NCI-H2029 (cell line): ENCODE measurements around the gene CNOT4.
"Not testable (repeated sequence)": the region's sequence is repeated elsewhere in the genome, so short reads cannot be mapped to it uniquely, and the experiment has no call there.

ENCODE experiments used
- DNase-seq: peaks from one replicate; lab custom pipeline; 2025; lab: John Stamatoyannopoulos, UW

Gene CNOT4

DNA sequence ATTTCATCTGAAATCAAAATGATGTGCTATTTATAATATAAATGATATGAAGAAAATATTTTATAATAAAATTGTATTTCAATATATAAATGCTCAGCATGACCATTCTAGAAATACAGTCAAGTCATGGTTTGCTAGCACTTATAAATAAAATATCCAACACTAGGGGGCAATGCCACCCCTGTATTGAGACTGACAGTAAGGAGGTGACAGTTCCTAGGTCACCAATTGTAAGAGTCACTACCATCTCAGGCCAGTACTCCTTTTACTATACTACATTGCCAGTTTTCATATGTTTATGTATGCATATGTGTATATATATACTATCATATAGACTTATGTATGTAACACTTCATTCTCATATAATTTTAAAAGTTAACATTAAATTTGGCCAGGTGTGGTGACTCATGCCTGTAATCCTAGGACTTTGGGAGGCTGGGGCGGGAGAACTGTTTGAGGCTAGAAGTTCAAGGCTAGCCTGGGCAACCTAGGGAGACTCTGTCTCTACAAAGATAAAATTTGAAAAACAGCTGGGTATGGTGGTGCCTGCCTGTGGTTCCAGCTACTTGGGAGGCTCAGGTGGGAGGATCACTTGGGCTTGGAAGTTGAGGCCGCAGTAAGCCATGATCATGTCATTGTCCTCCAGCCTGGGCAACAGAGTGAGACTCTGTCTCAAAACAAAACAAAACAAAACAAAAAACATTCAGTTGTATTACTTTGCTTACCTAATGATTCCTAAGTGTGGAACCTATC is 2.4 kb upstream of the CNOT4 start:
- DNase-seq = peak; percentile 84

DNA sequence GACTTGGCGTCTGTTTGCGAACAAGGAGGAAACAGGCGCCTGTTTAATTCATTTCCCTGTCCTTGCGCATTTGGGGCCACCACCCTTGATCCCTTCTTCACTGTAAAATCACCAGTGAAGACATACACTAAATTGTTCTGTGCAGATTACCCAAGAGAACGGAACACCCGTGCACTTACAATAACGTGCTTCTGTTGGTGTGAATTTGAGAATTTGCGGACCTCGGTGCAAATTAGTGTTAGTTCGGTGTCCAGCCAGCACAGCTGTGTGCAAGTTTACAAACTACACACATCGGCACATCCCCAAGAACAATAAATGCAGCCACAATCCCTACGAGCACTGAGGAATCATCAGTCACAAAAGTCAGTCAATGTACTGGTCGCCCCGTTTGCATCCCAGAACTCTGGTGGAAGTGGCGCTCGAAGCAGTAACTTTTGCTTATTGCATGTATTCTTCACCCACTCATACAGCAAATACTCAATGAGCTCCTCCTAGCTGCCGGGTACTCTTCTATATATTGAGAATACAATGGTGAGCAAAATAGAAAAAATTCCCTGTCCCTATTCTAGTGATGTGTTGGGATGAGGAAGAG is 786 bp upstream of the CNOT4 start:
- DNase-seq = no peak

DNA sequence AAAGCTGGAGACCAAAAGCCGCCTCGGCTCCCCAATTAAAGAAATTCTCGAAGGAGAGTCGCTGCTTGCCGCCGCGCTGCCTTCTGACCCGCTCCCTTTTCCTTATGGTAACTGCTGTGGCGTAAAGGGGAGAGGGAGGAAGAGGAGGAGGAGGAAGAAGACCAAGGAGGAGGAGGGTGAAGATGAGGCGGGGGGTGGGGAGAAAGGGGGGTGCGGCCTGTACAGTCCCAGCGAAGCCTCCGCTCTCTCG is 388 bp downstream of the CNOT4 start:
- DNase-seq = no peak

DNA sequence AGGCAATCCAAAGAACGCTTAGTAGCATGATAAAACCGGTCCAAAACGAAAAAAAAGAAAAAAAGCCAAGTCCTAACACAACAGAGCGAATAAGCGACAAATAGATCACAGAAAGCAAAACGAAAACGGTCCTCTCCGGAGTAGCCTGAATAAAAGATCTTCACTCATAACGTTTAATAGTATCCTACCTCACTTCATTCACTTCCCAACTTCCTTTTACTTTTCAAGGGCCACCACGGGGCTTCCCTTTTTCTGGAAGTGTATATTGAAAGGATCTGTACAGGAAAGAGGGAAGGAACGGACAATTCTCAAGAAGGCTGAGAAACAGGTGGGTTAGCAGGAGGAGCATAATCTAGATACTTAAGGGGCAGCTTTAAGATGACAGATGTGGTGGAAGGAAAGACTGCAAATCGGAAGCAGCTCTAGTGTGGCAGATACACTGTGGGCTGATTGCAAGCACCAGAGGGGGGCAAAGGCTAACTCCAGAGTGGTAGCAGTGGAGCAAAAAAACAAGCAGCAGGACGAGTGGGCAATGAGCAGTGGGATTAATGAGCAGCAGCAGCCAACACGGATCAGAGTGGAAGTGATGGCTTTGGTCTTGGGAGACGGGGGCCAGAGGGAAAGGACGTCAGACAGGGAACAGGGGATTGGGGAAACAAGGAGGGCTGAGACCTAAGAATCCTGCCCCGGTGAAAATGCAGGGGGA is 866 bp downstream of the CNOT4 start:
- DNase-seq = no peak

DNA sequence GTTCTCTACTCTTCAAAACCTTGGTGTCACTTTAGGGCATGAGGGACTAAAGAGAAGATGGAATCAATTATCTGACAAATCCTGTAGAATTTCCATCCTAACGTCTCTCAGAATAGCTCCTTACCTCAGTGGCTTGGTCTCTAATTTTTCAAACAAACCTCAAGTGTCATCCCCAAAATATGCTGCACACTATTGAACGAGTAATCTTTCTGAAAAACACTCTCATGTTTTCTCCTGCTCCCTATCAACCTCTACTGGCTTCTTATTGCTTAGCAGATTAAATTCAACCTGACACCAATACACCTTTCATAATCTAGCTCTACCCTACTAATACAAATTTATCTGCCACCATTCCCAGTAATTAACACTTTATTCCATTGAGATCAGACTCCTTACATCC is 8.5 kb downstream of the CNOT4 start:
- DNase-seq = no peak

DNA sequence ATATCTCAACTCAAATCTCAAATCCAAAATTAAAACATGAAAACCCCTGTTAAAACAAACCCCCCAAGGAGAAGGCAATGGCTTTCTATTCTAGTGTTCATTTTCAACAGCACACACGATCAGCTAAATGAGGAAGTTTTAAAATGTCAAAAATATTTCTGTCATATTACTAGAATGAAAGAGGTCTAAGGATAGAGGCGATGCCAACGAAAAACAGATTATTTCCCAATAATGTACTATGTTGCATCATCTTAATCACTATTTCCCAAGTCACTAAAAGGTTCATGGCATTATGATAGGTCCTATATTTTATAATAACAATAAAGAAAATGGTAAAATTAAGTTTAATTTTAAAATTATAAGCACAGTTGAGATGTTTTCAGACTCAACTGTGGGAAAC is 10.1 kb downstream of the CNOT4 start:
- no peak for DNase-seq

DNA sequence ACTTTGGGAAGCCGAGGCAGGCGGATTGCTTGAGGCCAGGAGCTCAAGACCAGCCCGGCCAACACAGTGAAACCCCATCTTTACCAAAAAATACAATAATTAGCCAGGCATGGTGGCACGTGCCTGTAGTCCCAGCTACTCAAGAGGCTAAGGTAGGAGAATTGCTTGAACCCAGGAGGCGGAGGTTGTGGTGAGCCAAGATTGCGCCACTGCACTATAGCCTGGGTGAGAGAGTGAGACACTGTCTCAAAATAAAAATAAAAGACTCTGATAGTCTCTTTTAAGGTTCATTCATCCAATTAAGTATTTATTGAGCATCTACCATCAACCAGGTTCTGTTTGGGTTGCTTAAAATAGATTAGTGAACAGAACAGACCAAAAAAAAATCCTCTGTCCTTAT is 12.7 kb downstream of the CNOT4 start:
- DNase-seq = not testable (repeated sequence)

DNA sequence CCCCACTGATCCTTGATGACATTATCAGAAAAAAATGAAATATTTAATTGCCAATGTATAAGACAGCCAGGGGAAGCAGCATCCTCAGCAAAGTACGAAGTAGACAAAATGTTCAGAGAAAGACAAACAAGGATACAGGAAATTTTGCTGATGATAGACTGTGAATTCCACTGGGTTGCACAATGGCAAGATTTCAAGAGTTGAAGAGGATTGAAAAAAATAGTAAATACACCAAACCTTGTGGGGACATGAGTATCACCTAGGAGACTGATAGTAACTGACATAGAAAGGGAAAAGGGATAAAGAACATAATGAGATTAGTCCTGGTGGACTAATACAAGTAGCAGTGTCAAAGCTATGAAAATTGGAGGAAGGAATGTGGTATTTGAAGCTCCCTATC is 16.5 kb downstream of the CNOT4 start:
- no peak for DNase-seq

DNA sequence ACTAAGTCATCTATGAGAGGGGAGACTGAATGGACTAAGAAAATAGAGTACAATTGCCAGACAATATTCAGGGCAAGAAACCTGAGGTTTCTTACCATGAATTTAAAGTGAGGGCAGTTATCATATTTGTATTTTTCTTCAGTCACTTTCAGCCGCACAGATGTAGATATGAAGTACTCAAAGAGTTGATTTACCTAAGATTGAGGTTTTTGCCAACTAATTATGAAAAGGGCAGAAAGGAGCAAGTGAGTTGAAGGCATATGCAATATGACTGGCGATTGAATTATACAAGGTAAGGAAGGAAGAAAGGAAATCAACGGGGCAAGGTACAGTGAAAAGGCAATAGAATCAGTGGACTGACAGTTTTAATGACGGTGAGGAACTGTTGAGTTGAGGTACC is 17.8 kb downstream of the CNOT4 start:
- no peak for DNase-seq

DNA sequence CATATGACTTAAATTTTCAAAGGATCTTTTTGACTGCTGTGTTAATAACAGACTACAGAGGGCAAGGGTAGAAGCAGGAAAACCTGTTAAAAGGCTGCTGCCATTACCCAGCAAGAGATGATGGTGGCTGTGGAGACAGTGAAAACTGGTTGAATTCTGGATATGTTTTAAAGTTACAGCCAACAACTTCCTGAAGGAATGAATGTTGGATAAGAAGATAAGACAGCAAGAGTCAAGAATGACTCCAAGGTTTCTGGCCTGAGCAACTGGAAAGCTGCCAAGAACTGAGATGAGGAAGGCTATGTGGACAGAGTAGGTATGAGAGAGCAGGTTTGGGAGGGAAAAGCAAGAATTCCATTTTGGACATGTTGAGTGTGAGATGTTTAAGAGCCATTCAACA is 19.1 kb downstream of the CNOT4 start:
- no peak for DNase-seq

DNA sequence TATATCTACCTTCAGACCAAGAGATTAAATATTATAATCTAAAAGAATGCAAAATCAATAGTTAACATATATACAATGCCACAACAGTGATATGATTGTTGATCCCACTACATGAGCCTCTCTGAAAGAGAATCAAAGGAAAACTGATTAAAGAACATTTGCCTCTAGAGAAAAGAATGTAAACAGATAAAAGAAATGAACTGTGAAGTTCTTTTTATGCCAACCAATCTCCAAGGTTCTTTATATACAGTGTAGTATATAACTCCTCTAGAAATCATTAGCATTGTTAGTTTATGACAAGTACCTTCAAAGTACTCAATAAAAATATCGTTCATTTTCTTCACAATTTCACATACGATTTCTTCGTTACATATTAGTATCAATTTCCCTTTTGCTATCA is 20.1 kb downstream of the CNOT4 start:
- no peak for DNase-seq

DNA sequence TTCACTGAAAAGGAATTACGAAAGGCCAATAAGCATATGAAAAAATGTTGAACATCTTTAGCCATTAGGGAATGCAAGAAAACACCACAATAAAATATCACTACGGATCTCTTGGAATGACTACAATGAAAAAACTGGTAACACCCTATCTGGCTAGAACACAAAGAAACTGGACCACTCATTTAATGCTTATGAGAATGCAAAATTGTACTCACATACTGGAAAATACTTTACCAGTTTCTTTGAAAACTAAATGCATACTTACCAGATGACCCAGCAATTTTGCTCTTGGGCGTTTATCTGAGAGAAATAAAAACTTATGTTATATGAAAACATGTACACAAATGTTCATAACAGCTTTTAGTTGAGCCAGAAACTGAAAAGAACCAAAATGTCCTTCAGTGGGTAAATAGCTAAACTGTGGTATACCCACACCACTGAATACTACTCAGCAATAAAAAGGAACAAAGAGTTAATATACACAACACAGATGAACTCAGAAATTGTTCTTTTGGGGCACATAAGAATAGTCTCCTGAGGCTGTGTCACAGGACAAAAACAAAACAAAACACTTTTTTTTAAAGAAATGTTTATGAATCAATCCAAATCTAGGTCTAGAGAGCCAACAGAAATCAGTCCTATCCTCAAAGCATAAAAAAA is 23.5 kb downstream of the CNOT4 start:
- no peak for DNase-seq

DNA sequence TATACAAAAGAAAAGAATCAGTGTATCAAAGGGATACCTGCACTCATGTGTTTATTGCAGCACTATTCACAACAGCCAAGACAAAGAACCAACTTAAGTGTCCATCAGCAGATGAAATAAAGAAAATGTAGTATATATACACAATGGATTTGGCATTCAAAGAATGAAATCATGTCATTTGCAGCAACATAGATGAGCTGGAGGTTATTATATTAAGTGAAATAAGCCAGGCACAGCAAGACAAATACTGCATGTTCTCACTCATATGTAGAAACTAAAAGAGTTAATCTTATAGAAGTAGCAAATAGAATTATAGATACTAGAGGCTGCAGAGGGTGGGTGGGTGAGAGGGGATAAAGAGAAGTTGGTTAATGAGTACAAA is 28.3 kb downstream of the CNOT4 start:
- no peak for DNase-seq

DNA sequence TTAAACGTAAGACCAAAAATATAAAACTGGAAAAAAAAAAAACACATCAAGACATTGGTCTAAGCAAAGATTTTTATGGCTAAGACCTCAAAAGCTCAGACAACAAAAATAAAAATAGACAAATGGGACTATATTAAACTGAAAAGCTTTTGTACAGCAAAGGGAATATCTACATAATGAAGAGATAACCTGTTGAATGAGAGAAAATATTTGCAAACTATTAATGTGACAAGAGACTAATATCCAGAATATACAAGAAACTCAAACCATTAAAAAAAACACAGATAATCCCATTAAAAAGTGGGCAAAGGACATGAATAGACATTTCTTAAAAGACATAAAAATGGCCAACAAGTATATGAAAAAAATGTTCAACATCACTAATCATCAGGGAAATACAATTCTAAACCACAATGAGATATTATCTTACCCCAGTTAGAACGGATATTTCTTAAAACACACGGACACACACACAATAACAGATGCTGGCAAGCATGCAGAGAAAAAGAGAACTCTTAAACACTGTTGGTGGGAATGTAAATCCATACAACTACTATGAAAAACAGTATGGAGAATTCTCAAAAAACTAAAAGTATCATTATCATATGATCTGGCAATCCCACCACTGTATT is 28.8 kb downstream of the CNOT4 start:
- DNase-seq = no peak

DNA sequence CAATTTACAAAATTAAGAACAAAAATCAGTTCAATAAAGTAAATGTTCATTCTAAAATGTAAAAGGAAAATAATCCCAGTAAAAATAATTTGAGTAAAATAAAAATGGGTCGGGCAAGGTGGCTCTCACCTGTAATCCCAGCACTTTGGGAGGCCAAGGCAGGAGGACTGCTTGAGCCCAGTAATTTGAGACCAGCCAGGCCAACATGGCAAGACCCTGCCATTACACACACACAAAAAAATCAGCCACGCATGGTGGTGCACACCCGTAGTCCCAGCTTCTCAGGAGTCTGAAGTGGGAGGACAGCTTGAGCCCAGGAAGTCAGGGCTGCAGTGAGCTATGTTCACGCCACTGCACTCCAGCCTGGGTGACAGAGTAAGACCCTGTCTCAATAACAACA is 34.4 kb downstream of the CNOT4 start:
- no peak for DNase-seq

DNA sequence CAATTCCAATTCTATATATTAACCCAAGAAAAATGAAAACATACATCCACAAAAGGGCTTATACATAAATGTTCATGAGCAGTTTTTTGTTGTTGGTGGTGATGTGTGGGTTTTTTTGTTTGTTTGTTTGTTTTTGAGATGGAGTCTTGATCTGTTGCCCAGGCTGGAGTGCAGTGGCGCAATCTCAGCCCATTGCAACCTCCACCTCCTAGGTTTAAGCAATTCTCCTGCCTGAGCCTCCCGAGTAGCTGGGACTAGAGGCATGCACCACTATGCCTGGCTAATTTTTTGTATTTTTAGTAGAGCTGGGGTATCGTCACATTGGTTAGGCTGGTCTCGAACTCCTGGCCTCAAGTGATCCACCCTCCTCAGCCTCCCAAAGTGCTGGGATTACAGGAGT is 40.2 kb downstream of the CNOT4 start:
- not testable (repeated sequence) for DNase-seq

DNA sequence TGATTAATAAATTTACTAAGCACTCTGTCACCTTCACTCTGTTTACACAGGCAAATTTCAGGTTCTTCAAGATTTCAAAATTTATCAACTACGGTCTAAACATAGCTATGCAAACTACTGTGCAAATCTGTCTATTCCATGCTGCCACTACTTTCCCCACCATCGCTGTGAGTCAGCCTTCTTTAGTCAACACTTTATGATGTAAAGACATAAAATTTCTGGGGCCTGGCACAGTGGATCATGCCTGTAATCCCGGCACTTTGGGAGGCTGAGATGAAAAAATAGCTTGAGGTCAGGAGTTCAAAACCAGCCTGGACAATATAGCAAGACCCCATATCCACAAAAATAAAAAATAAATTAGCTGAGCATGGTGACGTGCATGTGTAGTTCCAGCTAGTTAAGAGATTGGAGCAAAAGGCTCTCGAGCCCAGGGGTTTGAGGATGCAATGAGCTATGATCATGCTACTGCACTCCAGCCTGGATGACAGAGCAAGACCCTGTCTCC is 42.6 kb downstream of the CNOT4 start:
- no peak for DNase-seq

DNA sequence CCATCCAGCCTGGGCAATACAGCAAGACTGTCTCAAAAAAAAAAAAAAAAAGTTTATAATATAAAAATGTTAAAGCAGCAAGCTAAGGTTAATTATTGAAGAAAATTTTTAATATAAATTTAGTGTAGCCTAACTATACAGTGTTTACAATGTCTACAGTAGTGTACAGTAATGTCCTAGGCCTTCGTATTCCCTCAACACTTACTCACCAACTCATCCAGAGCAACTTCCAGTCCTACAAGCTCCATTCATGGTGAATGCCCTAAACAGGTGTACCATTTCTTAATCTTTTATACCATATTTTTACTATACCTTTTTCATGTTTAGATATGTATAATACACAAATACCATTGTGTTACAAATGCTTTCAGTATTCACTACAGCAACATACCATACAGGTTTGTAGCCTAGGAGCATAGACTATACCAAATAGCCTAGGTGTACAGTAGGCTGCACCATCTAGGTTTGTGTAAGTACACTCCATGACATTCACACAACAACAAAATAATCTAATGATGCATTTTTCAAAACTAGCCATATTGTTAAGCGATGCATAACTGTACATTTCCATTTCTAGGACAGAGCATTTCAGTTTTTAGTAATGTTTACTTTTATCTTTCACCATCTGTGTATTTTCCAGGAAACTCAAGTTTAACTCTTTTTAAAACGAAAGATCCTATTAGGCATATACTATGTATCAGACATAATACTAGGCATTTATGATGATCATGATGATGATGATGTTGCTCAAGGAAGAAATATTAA is 43.3 kb downstream of the CNOT4 start:
- no peak for DNase-seq

DNA sequence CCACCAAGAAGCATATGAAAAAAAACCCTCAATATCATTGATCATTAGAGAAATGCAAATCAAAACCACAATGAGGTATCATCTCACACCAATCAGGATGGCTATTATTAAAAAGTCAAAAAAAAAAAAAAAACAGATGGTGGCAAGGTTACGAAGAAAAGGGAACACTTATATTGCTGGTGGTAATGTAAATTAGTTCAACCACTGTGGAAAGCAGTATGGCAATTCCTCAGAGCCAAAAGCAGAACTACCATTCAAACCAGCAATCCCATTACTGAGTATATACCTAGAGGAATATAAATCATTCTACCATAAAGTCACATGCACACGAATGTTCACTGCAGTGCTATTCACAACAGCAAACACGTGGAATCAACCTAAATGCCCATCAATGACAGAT is 46.0 kb downstream of the CNOT4 start:
- DNase-seq = no peak

DNA sequence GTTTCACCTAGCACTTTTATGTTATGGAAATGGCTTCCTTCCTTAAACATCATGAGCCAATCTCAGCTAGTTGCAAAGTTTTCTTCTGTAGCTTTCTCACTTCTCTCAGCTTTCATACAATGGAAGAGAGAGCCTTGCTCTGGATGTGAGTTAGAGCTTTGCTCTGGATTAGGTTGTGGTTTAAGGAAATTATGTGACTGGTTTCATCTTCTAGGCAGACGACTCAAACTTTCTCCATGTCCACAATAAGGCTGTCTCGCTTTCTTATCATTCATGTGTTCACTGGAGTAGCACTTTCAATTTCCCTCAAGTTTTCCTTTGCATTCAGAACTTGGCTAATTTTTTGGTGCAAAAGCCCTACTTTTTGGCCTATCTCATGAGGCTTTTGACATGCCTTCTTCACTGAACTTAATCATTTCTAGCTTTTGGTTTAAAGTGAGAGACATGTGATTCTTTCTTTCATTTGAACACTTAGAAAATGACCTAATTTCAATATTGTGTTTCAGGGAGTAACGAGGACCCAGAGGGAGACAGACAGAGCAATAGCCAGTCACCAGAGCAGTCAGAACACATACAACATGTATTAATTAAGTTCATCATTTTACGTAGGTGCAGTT is 49.8 kb downstream of the CNOT4 start:
- no peak for DNase-seq

DNA sequence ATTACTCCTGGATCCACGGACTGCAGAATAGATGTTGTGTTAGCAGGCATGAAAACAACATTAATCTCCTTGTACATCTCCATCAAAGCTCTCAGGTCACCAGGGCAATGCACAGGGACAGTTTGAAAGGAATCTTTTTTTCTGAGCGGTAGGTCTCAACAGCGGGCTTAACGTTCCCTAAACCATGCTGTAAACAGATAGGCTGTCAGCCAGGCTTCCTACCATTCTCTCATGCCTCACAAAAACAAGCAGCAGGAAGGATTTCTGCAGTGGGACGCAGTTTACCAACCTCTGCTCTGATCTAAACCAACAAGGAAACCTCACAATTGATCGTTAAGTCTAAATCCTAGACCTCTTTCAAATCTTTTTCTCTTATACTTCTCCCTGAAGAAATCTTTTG is 50.8 kb downstream of the CNOT4 start:
- no peak for DNase-seq
